Neural progenitor cell (in vitro differentiated cells): Measurements from ENCODE around the gene SKI. TPM values are rescaled to one million over a fixed set of nuclear protein-coding genes. Genes with fewer than 3 reads are reported as not detected.

ENCODE experiments used
- DNase-seq: peaks from one replicate; pipeline ENCODE4 v3.0.0-alpha.2; 2016; ENCODE audit warnings: low spot score
- H2AFZ ChIP-seq: fragments of 200-600 bp; sonication (generic); replicated peaks from 2 replicates; pipeline ENCODE4 v1.6.1; 2016; ENCODE audit warnings: antibody characterized with exemption
- H3F3A ChIP-seq: fragments of 200-600 bp; sonication (generic); 2 replicates; pipeline ENCODE4 v1.6.1; 2016; ENCODE audit warnings: antibody characterized with exemption, low read depth
- H3K27ac ChIP-seq: fragments of 200-600 bp; sonication (generic); 2 replicates; pipeline ENCODE4 v1.5.1; 2016; ENCODE audit warnings: mild to moderate bottlenecking
- H3K27me3 ChIP-seq: fragments of 200-600 bp; sonication (generic); 2 replicates; pipeline ENCODE4 v1.6.1; 2016; ENCODE audit warnings: mild to moderate bottlenecking, moderate library complexity
- H3K36me3 ChIP-seq: fragments of 200-600 bp; sonication (generic); 2 replicates; pipeline ENCODE4 v1.5.1; 2016
- H3K4me1 ChIP-seq: fragments of 200-600 bp; sonication (generic); 2 replicates; pipeline ENCODE4 v1.6.1; 2016; ENCODE audit warnings: mixed run types
- H3K4me2 ChIP-seq: fragments of 200-600 bp; sonication (generic); 2 replicates; pipeline ENCODE4 v1.6.1; 2016
- H3K4me3 ChIP-seq: fragments of 200-600 bp; sonication (generic); 2 replicates; pipeline ENCODE4 v1.5.1; 2016
- H3K79me2 ChIP-seq: fragments of 200-600 bp; sonication (generic); 2 replicates; pipeline ENCODE4 v1.6.1; 2016; ENCODE audit warnings: low read depth
- H3K9ac ChIP-seq: fragments of 200-600 bp; sonication (generic); 2 replicates; pipeline ENCODE4 v1.6.1; 2016
- H3K9me3 ChIP-seq: fragments of 200-600 bp; sonication (generic); 2 replicates; pipeline ENCODE4 v1.5.1; 2016; ENCODE audit warnings: low read depth
- H4K20me1 ChIP-seq: fragments of 200-600 bp; sonication (generic); 2 replicates; pipeline ENCODE4 v1.6.1; 2016; ENCODE audit warnings: low read depth
- H3K27ac Mint-ChIP-seq: 3 replicates; pipeline ENCODE4 v1.8.0; 2021; ENCODE audit warnings: mixed read lengths
- H3K27me3 Mint-ChIP-seq: 2 replicates; pipeline ENCODE4 v1.8.0; 2022; ENCODE audit warnings: low read depth, mild to moderate bottlenecking, inconsistent platforms, moderate library complexity, mixed read lengths; ENCODE audit not compliant: insufficient read depth
- H3K36me3 Mint-ChIP-seq: 3 replicates; pipeline ENCODE4 v1.8.0; 2021; ENCODE audit warnings: mixed read lengths
- H3K4me1 Mint-ChIP-seq: 3 replicates; pipeline ENCODE4 v1.8.0; 2021; ENCODE audit warnings: mixed read lengths
- H3K4me3 Mint-ChIP-seq: 3 replicates; pipeline ENCODE4 v1.8.0; 2021; ENCODE audit warnings: mild to moderate bottlenecking, moderate library complexity, mixed read lengths
- H3K9me3 Mint-ChIP-seq: 3 replicates; pipeline ENCODE4 v1.8.0; 2020; ENCODE audit warnings: mixed read lengths
- EZH2 ChIP-seq: fragments of 200-600 bp; sonication (generic); IDR thresholded peaks from 2 replicates; pipeline ENCODE4 v1.6.1; 2017; ENCODE audit warnings: antibody characterized with exemption, mild to moderate bottlenecking, moderate library complexity
- EZH2phosphoT487 ChIP-seq: fragments of 200-600 bp; sonication (generic); IDR thresholded peaks from 2 replicates; pipeline ENCODE4 v1.6.1; 2017; ENCODE audit warnings: antibody characterized with exemption
- total RNA-seq: library from RNA; depleted of rRNA; stranded (reverse); fragments of >200 nt; gene quantifications from 2 replicates; pipeline ENCODE4 v1.2.3, GENCODE V29; 2015; ENCODE audit warnings: low replicate concordance
- TF ChIP-seq, protein P1 (sequence below): fragments of 200-600 bp; sonication (generic); IDR thresholded peaks from 2 replicates; pipeline ENCODE4 v1.5.1; 2017; ENCODE audit warnings: antibody characterized with exemption, mild to moderate bottlenecking

Gene SKI
- total RNA-seq, 1 donor from 2014 or later: 7.4 TPM

DNA sequence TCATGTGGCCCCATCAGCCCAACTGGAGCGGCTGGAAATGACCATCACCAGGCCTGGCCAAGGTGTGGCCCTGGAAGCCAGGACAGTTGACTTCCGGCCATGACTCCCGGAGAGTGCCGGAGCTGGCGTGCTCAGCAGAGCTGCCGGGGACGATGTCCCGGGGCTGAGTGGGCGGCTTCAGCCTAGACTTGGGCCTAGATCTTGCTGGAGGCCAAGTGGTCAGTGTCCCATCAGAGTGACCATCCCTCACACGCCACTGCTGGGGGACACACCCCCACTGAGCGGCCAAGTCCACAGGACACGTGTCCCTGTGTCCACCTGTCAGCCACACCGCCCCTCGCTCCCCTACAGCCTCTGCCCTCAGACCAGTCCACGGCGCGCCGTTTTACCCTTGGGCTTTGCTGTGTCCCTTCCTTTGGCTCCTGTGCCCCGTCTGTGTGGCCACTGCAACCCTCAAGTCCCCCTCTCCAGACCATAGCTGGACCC is 37.6 kb upstream of the SKI start:
- no peak for TF ChIP-seq EZH2
- TF ChIP-seq EZH2phosphoT487: no peak
- TF ChIP-seq, protein P1, sequence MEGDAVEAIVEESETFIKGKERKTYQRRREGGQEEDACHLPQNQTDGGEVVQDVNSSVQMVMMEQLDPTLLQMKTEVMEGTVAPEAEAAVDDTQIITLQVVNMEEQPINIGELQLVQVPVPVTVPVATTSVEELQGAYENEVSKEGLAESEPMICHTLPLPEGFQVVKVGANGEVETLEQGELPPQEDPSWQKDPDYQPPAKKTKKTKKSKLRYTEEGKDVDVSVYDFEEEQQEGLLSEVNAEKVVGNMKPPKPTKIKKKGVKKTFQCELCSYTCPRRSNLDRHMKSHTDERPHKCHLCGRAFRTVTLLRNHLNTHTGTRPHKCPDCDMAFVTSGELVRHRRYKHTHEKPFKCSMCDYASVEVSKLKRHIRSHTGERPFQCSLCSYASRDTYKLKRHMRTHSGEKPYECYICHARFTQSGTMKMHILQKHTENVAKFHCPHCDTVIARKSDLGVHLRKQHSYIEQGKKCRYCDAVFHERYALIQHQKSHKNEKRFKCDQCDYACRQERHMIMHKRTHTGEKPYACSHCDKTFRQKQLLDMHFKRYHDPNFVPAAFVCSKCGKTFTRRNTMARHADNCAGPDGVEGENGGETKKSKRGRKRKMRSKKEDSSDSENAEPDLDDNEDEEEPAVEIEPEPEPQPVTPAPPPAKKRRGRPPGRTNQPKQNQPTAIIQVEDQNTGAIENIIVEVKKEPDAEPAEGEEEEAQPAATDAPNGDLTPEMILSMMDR: no peak
- peaks cover 16% of the 10 kb centered on the region for H3K4me1 Mint-ChIP-seq
- peaks cover 40% of the 10 kb centered on the region for H4K20me1 ChIP-seq
- peaks cover 30% of the 10 kb centered on the region for H3F3A ChIP-seq
- peaks cover 5% of the 10 kb centered on the region for H3K36me3 Mint-ChIP-seq
- H3K4me3 ChIP-seq: no peak overlapping the region
- no peak for DNase-seq
- no peak overlapping the region for H3K27ac ChIP-seq
- no peak overlapping the region for H2AFZ ChIP-seq
- H3K27ac Mint-ChIP-seq: no peak overlapping the region
- peaks cover 3% of the 10 kb centered on the region for H3K27me3 Mint-ChIP-seq
- no peak overlapping the region for H3K9ac ChIP-seq
- H3K4me1 ChIP-seq: peaks cover 21% of the 10 kb centered on the region
- no peaks in the 10 kb centered on the region for H3K9me3 ChIP-seq
- H3K4me3 Mint-ChIP-seq: peak overlapping the region; percentile 57
- H3K9me3 Mint-ChIP-seq: no peaks in the 10 kb centered on the region
- peaks cover 28% of the 10 kb centered on the region for H3K79me2 ChIP-seq
- H3K4me2 ChIP-seq: peak overlapping the region; percentile 79
- no peaks in the 10 kb centered on the region for H3K36me3 ChIP-seq
- no peaks in the 10 kb centered on the region for H3K27me3 ChIP-seq

DNA sequence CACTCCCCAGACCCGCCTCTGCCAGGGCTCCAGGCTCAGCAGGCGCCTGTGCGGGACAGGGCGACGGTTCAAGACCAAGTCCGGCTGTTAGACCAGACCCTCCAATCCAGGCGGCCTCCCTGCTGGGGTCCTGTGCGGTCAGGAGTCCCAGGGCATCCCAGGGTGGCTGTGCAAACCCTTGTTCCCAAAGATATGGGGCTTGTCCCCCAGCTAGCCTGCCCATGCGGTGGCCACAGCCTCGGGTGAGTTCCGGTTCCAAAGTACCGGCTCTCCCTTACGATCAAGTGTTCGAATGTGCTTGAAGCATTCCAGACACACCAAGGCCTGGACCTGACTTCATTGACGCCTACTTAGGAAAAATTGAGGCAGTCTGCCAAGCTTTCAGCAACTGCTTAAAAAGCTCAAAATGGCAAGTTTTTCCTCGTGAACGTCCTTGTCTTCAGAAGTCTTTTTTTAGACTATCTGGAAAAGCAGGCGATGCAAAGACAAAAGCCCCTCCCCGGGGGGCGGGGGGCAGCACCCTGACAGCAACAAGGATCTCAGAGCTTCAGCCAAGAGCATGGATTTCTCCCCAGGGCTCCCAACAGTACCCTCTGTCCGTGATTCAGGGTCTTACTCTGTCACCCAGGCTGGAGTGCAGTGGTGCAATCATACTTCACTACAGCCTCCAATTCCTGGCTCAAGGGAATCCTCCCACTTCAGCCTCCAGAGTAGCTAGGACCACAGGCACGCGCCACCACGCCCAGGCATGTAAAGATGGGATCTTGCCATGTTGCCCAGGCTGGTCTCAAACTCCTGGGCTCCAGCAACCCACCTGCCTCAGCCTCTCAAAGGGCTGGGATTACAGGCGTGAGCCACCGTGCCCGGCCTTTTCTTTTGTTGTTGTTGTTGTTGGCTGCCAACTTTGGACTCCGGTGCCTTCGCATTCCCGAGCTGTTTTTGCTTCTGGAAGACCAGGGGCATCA is 35.8 kb upstream of the SKI start:
- H3K4me1 Mint-ChIP-seq: peaks cover 16% of the 10 kb centered on the region
- no peak overlapping the region for H3K9ac ChIP-seq
- peaks cover 22% of the 10 kb centered on the region for H3K4me1 ChIP-seq
- H3K36me3 Mint-ChIP-seq: peaks cover 2% of the 10 kb centered on the region
- H3K27ac Mint-ChIP-seq: no peak overlapping the region
- no peak overlapping the region for H3K4me2 ChIP-seq
- H3K36me3 ChIP-seq: no peaks in the 10 kb centered on the region
- H3K27me3 Mint-ChIP-seq: peaks cover 5% of the 10 kb centered on the region
- no peak overlapping the region for H3K27ac ChIP-seq
- TF ChIP-seq EZH2phosphoT487 (no peak), EZH2 (no peak)
- TF ChIP-seq, protein P1: no peak
- peaks cover 40% of the 10 kb centered on the region for H4K20me1 ChIP-seq
- H3K27me3 ChIP-seq: no peaks in the 10 kb centered on the region
- H3K9me3 Mint-ChIP-seq: no peaks in the 10 kb centered on the region
- no peak overlapping the region for H2AFZ ChIP-seq
- peak overlapping the region; percentile 75 for H3K4me3 Mint-ChIP-seq
- peaks cover 28% of the 10 kb centered on the region for H3K79me2 ChIP-seq
- no peaks in the 10 kb centered on the region for H3K9me3 ChIP-seq
- peaks cover 30% of the 10 kb centered on the region for H3F3A ChIP-seq
- no peak for DNase-seq
- H3K4me3 ChIP-seq: no peak overlapping the region

DNA sequence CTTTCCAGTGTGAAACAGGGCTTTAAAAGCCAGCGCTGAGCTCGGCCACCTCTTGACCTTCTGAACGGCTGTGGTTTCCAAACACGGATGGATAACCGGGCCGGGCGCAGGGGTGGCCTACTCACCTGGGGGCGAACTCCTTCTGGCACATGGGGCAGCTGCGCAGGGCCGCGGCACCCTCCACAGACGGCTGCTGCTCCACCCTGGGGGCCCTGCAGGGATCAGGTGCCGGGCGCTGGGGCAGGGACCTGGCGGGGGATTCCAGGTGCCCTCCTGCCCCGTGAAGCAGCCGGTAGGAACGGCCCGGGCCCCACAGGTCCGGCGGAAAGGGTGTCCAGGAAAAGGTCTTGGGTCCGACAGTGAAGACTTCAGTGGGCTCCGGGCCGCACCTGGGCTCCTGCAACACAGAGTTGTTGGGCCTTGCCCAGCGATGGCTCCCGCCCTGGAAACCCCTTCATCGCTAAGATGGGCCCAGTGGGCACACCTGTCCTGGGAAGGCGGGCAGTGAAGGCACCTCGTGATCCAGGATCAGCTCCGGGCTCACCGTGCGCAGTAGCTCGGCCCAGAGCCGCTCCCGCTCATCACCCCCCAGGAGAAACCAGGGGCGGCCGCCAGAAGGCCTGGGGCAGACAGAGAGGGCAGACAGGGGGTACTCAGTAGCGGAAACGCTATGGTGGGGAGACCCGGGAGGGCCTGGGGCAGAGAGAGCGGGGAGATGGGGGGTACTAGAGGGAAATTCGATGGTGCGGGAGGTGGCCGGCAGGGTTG is 34.4 kb upstream of the SKI start:
- peaks cover 28% of the 10 kb centered on the region for H3K79me2 ChIP-seq
- H3F3A ChIP-seq: peaks cover 30% of the 10 kb centered on the region
- peaks cover 5% of the 10 kb centered on the region for H3K27me3 Mint-ChIP-seq
- no peaks in the 10 kb centered on the region for H3K27me3 ChIP-seq
- peaks cover 40% of the 10 kb centered on the region for H4K20me1 ChIP-seq
- peaks cover 2% of the 10 kb centered on the region for H3K36me3 Mint-ChIP-seq
- peaks cover 19% of the 10 kb centered on the region for H3K4me1 Mint-ChIP-seq
- H3K4me3 Mint-ChIP-seq: peak overlapping the region; percentile 78
- H3K4me1 ChIP-seq: peaks cover 22% of the 10 kb centered on the region
- H3K4me3 ChIP-seq: peak overlapping the region; percentile 64
- no peak overlapping the region for H2AFZ ChIP-seq
- TF ChIP-seq EZH2phosphoT487 (no peak), EZH2 (no peak)
- TF ChIP-seq, protein P1: no peak
- H3K27ac ChIP-seq: no peak overlapping the region
- no peak for DNase-seq
- H3K9ac ChIP-seq: peak overlapping the region; percentile 43
- H3K9me3 Mint-ChIP-seq: no peaks in the 10 kb centered on the region
- H3K27ac Mint-ChIP-seq: no peak overlapping the region
- H3K36me3 ChIP-seq: no peaks in the 10 kb centered on the region
- no peaks in the 10 kb centered on the region for H3K9me3 ChIP-seq
- peak overlapping the region; percentile 99 for H3K4me2 ChIP-seq
